Measurements from ENCODE around the gene CHIC1. TPM values are rescaled to one million over a fixed set of nuclear protein-coding genes. Genes with fewer than 3 reads are reported as not detected.

The CHIC1 gene
- 3.1 and 3.8 TPM in 2 replicates for total RNA-seq (2014; rRNA removed; shearing (Covaris generic))

DNA sequence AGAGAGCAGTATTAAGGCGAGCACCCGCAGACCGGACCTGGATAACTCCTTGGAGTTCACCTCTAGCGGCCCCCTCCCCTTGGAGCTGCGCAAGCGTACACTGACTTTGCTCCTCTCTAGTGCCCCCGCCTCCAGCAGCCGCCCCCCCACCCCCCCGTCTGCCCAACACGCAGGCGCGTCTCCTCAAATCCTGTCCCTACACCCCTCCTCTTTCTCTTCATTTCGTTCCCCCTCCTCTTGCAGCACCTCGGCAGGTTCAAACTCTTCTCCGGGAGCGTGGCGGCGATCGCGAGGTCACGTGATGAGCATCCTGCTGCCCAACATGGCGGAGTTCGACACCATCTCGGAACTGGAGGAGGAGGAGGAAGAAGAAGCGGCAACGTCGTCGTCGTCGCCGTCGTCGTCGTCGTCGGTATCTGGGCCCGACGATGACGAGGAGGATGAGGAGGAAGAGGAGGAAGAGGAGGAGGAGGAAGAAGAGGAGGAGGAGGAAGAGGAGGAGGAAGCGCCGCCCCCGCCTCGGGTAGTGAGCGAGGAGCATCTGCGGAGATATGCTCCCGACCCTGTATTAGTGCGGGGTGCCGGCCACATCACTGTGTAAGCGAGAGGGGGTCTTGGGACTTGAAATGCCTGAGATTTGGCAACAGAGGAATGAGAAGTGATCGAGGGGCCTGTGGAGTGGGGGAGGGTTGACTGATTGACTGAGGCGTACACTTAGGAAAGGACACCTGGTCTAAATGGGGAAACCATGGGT, at the start of gene CHIC1:
Gene CHIC1, plus strand, starts transcription at position 214 of the 754 bp plus-strand sequence. Its CDS starts 88 bp downstream, at position 302.

Other genes with a start within 250 kb of the CHIC1 start
- gene CDX4, start 116.1 kb upstream of the CHIC1 start, total RNA-seq (2014; rRNA removed; shearing (Covaris generic)), result not detected in 2 replicates

Data from A375 (cell line).